ENCODE data around the gene ACTR10.

The ACTR10 gene

GRCh38 chr14:58278177-58278576, 78.2 kb downstream of the ACTR10 start:
- DNase-seq (ENCODE audit: extremely low read depth in 1 of 2, low read depth in 1 of 2), result no peak

DNA sequence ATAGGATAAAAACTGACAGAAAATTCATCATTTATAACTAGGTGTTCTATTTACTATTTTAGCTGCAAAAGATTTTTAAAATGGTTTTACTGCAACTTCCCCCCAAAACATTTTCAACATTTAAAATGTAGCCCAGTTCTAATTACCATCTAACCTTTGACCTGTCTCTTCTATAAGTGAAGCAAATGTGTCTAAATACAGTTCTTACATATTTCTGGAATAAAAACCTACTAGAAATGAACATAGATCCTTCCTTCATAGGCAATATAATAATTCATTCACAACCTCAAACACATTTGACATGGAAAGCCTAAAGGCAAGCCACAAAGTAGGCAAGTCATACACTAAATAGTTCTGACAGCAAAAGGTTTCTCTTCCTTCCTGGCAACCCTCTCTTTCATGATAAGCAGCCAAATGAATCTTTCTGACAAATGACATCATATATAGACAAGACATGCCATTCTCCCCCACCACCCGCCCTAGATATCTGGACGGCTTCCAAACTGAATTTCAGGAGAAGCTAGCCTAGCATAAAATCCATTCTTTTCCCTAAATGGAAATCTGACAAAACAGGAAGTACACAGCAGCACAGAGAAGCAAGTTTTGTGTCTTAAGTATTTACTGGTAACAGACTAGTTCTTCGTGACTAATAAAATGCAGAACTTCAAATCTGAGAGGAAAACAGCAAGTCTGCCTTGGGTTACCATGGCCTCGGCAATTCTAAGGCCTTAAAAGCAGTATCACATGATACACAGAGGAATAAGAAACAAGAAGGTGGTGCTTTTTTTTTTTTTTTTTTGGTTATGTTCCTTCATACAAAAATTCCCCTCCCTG, 81.2 kb downstream of the ACTR10 start:
- DNase-seq (ENCODE audit: extremely low read depth in 1 of 2, low read depth in 1 of 2), result no peak

DNA sequence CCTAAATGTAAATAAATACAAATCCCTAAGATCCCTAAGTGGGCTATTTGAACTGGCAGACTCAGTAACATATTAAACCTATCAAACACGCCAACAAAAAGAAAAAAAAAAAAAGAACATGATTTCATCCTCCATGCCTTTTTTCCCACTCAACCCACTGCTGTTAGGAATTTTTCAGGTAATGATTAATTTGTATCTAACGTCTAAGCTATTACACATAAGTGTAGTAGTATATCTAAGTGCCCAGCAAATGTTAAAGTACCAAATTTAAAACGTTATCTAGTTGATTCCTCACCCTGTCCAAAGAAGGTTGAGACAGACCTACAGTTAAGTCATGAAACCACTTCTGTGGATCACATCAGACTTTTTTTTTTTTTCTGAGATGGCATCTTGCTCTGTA, 82.0 kb downstream of the ACTR10 start:
- DNase-seq (ENCODE audit: extremely low read depth in 1 of 2, low read depth in 1 of 2), result no peak

DNA sequence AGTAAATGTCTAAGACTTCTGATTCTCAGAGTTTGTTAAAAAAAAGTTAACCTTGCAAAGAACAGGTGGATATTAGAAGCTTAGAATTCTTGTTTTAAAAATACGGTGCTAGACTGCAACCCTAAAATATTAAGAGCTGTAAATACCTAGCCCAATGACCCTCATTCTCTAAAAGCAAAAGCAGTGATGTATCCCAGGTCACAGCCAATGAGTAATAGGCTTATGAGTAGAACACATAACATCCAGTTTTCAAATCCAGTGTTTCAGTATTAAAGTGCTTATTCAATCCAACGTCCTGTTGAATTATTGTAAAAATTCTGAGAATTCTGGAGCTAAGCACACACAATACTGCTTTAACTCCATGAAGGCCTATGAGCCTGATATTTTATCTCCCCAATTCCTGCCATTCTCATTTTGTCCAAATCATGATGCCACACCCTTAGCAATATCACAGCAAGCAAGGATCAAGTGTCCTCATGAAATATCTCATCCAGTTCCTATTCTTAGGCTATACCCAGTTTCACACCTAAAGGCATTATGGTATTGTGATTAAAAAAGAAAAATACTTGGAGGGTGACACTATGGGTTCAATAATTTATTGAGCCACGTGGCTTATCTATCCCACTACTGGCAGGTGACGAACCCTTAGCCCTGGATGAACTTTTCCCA, 83.1 kb downstream of the ACTR10 start:
- no peak for DNase-seq (ENCODE audit: extremely low read depth in 1 of 2, low read depth in 1 of 2)

GRCh38 chr14:58283730-58284129, 83.8 kb downstream of the ACTR10 start:
- no peak for DNase-seq (ENCODE audit: extremely low read depth in 1 of 2, low read depth in 1 of 2)

- no peak for DNase-seq (ENCODE audit: extremely low read depth in 1 of 2, low read depth in 1 of 2)
These were observed 85.2 kb downstream of the ACTR10 start for GRCh38 chr14:58285132-58285531.
